HepG2 (cell line): ENCODE results near the gene DDX23. TPM values are rescaled to one million over a fixed set of nuclear protein-coding genes. Genes with fewer than 3 reads are reported as not detected.

Experiments
- BCL6 ChIP-seq: IDR thresholded peaks from 2 replicates; pipeline ENCODE4 v1.6.1; 2016; ENCODE audit warnings: missing genetic modification reagents, missing compliant biosample characterization
- CENPX ChIP-seq: sonication (generic); formaldehyde crosslinking; IDR thresholded peaks from 2 replicates; pipeline ENCODE4 v1.9.0; 2021; ENCODE audit warnings: mild to moderate bottlenecking, missing genetic modification reagents, moderate library complexity
- EED ChIP-seq: sonication (generic); formaldehyde crosslinking; IDR thresholded peaks from 2 replicates; pipeline ENCODE4 v1.5.0; 2020; ENCODE audit warnings: mild to moderate bottlenecking, missing genetic modification reagents
- MAFF ChIP-seq: IDR thresholded peaks from 2 replicates; pipeline ENCODE4 v1.6.1; 2011; ENCODE audit warnings: low read depth, low read length, improper control_type of control experiment
- MTA3 ChIP-seq: sonication (generic); formaldehyde crosslinking; IDR thresholded peaks from 2 replicates; pipeline ENCODE4 v1.4.0; 2020; ENCODE audit warnings: missing genetic modification reagents
- NPAS2 ChIP-seq: sonication (generic); formaldehyde crosslinking; IDR thresholded peaks from 2 replicates; pipeline ENCODE4 v1.8.0; 2022; ENCODE audit warnings: mild to moderate bottlenecking, missing genetic modification reagents, borderline replicate concordance
- RAD51 ChIP-seq: fragments of 450-650 bp; IDR thresholded peaks from 2 replicates; pipeline ENCODE4 v1.6.1; 2016; ENCODE audit warnings: borderline replicate concordance
- SOX6 ChIP-seq, 2 experiments: fragments of 450-650 bp in 1 of 2; sonication (generic) in 1 of 2; formaldehyde crosslinking in 1 of 2; IDR thresholded peaks; 2 replicates each; pipeline versions ENCODE4 v1.4.0 to v1.6.1; 2017 to 2020; ENCODE audit warnings: antibody characterized with exemption in 1 of 2, mild to moderate bottlenecking in 1 of 2, missing genetic modification reagents in 1 of 2
- SP140L ChIP-seq: sonication (generic); formaldehyde crosslinking; IDR thresholded peaks from 2 replicates; pipeline ENCODE4 v1.4.0; 2020; ENCODE audit warnings: missing genetic modification reagents, borderline replicate concordance
- ZBTB1 ChIP-seq: sonication (generic); formaldehyde crosslinking; IDR thresholded peaks from 2 replicates; pipeline ENCODE4 v1.4.0; 2020; ENCODE audit warnings: missing genetic modification reagents, borderline replicate concordance
- ZBTB33 ChIP-seq: sonication (generic); formaldehyde crosslinking; IDR thresholded peaks from 2 replicates; pipeline ENCODE4 v1.4.0; 2020; ENCODE audit warnings: missing genetic modification reagents
- ZBTB39 ChIP-seq: sonication (generic); formaldehyde crosslinking; IDR thresholded peaks from 2 replicates; pipeline ENCODE4 v1.5.0; 2020; ENCODE audit warnings: missing genetic modification reagents
- ZFP36L2 ChIP-seq: sonication (generic); formaldehyde crosslinking; IDR thresholded peaks from 2 replicates; pipeline ENCODE4 v1.4.0; 2020; ENCODE audit warnings: missing genetic modification reagents
- ZFP62 ChIP-seq: sonication (generic); formaldehyde crosslinking; IDR thresholded peaks from 2 replicates; pipeline ENCODE4 v1.4.0; 2020; ENCODE audit warnings: missing genetic modification reagents
- ZFP82 ChIP-seq: sonication (generic); formaldehyde crosslinking; IDR thresholded peaks from 2 replicates; pipeline ENCODE4 v1.5.1; 2020; ENCODE audit warnings: mild to moderate bottlenecking, missing genetic modification reagents, borderline replicate concordance
- ZNF17 ChIP-seq: sonication (generic); formaldehyde crosslinking; IDR thresholded peaks from 2 replicates; pipeline ENCODE4 v1.5.0; 2020; ENCODE audit warnings: mild to moderate bottlenecking, missing genetic modification reagents
- ZNF276 ChIP-seq: sonication (generic); formaldehyde crosslinking; IDR thresholded peaks from 2 replicates; pipeline ENCODE4 v1.4.0; 2020; ENCODE audit warnings: mild to moderate bottlenecking, low read depth, missing genetic modification reagents
- ZNF432 ChIP-seq: sonication (generic); formaldehyde crosslinking; IDR thresholded peaks from 2 replicates; pipeline ENCODE4 v1.5.0; 2020; ENCODE audit warnings: missing genetic modification reagents, mild to moderate bottlenecking, borderline replicate concordance
- ZNF616 ChIP-seq: sonication (generic); formaldehyde crosslinking; IDR thresholded peaks from 2 replicates; pipeline ENCODE4 v1.5.0; 2020; ENCODE audit warnings: low read depth, mild to moderate bottlenecking, missing genetic modification reagents
- ZNF841 ChIP-seq: sonication (generic); formaldehyde crosslinking; IDR thresholded peaks from 2 replicates; pipeline ENCODE4 v1.8.1; 2023; ENCODE audit warnings: missing genetic modification reagents, borderline replicate concordance
- polyA plus RNA-seq, 8 experiments: library from polyadenylated mRNA; depleted of rRNA in 3 of 8; stranded (reverse) in 7 of 8; unstranded in 1 of 8; fragments of >200 nt; fragmentation: Illumina TruSeq in 4 of 8; extraction: Trizol in 4 of 8; gene quantifications; 2 replicates each; pipeline versions ENCODE4 v1.2.1 to v1.2.3, GENCODE V29; 2011 to 2016; ENCODE audit warnings: low read depth in 4 of 8, missing spikeins in 1 of 8, mixed read lengths in 1 of 8; ENCODE audit not compliant: insufficient read depth in 1 of 8
- total RNA-seq, 5 experiments: library from RNA; depleted of rRNA; stranded (reverse); fragments of >200 nt; fragmentation: Illumina TruSeq; extraction: Trizol; gene quantifications; 2 replicates each; pipeline ENCODE4 v1.2.3, GENCODE V29; 2016; ENCODE audit warnings: low read depth in 1 of 5
- TF ChIP-seq, protein P1 (sequence below): sonication (generic); formaldehyde crosslinking; IDR thresholded peaks from 2 replicates; pipeline ENCODE4 v1.8.0; 2022; ENCODE audit warnings: mild to moderate bottlenecking, missing genetic modification reagents
- TF ChIP-seq, protein P2 (sequence below): IDR thresholded peaks from 2 replicates; pipeline ENCODE4 v1.6.1; 2016

The DDX23 gene
- total and polyA plus RNA-seq, 2 of the 13 experiments (the other 11 are each of a cell fraction or from before 2014, with no cell fraction given): 35.7 to 90.0 TPM

DNA sequence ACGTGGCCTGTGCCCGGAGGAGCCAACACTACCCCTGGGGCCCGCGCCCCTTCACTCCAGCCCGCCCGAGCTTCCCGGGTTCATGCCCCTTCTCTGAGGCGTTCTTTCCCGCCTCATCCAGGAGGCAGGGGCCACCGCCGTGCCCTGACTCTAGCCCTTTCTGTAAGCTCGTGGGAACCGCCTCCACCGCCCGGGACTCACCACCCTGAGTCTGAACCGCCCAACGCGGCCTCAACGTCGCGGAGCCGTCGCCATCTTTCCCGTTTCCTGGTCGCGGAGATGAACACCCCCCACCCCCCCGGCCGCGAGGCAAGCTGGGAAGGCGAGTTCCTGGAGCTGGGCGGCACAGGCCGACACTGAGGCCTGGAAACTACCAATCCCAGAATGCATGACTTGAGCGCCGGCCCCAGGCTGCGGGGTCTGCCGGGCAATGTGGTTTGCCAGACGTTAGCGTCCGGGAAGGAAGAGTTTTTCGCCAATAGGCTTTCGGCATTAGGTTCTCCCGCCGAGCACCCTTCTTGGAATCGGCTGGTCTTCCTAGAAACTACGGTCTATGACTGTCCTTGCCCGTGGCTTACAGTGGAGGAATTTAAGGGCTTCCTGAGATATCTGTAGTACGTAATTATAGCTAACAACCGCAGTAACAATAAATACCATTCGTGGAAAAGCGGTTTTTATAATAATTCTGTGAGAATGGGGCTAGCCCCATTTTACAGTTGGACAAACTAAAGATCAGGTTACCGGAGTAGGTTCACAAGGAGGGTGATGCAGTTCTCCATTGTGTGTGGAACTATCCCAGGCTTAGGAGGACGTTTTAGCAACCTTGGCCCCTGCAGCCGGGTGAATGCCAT, at the start of gene DDX23 (continued):
- TF ChIP-seq NPAS2 (CRISPR knock-in tag) (no peak), MAFF (no peak), ZNF841 (CRISPR knock-in tag) (no peak), ZBTB33 (no peak), SP140L (CRISPR knock-in tag) (no peak), SOX6 (IDR thresholded peaks at IDR 0.05) (no peak), SOX6 (CRISPR knock-in tag; IDR thresholded peaks at IDR 0.05) (peak; percentile 34; the same call in 1 of the 2 replicates), ZBTB39 (CRISPR knock-in tag) (no peak), EED (CRISPR knock-in tag) (no peak; the same call in 1 of the 2 replicates), ZFP82 (CRISPR knock-in tag) (peak; percentile 72; the same call in 1 of the 2 replicates), ZNF276 (CRISPR knock-in tag) (no peak), ZNF17 (CRISPR knock-in tag) (no peak), CENPX (CRISPR knock-in tag) (no peak), ZFP36L2 (no peak; the same call in 1 of the 2 replicates), RAD51 (no peak), MTA3 (CRISPR knock-in tag) (no peak), ZBTB1 (CRISPR knock-in tag) (no peak), ZFP62 (CRISPR knock-in tag) (0 out of 2 replicates have a peak, but pooled peaks have one; percentile 73), ZNF432 (no peak), BCL6 (CRISPR knock-in tag) (no peak), ZNF616 (CRISPR knock-in tag) (no peak)
- TF ChIP-seq, protein P1, sequence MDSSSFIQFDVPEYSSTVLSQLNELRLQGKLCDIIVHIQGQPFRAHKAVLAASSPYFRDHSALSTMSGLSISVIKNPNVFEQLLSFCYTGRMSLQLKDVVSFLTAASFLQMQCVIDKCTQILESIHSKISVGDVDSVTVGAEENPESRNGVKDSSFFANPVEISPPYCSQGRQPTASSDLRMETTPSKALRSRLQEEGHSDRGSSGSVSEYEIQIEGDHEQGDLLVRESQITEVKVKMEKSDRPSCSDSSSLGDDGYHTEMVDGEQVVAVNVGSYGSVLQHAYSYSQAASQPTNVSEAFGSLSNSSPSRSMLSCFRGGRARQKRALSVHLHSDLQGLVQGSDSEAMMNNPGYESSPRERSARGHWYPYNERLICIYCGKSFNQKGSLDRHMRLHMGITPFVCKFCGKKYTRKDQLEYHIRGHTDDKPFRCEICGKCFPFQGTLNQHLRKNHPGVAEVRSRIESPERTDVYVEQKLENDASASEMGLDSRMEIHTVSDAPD (CRISPR knock-in tag): peak; percentile 66; the same call in 1 of the 2 replicates
- TF ChIP-seq, protein P2, sequence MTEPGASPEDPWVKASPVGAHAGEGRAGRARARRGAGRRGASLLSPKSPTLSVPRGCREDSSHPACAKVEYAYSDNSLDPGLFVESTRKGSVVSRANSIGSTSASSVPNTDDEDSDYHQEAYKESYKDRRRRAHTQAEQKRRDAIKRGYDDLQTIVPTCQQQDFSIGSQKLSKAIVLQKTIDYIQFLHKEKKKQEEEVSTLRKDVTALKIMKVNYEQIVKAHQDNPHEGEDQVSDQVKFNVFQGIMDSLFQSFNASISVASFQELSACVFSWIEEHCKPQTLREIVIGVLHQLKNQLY (CRISPR knock-in tag): no peak
